ENCODE measurements around the gene IL17A. TPM values are rescaled to one million over a fixed set of nuclear protein-coding genes. Genes with fewer than 3 reads are reported as not detected.

Gene IL17A
- total RNA-seq, 1 experiment from 2014 or later, result not detected

DNA sequence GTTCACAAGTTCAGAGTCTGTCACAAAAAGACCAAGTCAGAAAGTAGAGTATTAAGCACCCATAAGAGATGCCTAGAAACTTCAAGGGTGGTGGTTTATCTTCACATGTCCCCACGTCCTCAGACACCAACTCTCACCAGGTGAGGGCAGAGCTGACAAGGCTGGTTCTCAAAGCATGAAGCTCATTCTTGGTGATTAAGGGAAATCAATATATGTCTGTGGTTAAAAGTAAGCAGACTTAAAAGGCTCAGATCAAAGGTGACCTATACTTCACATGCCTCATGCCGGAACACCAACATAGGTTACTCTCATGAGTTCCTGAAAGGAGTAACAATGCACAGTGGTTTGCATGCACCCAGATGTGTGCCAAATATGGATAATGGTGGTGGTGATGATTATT is 27.0 kb downstream of the IL17A start:
- peaks cover 14% of the 10 kb centered on the region for H3K4me1 Mint-ChIP-seq
- DNase-seq (ENCODE audit: low spot score) (no peak), ATAC-seq (no peak)
- CTCF ChIA-PET, result interaction anchor here (1.0 to 1.8 kb wide), 3 partner anchors 11 to 126 kb away, joined by 3 to 11 read pairs (median 4); no protein-coding TSS in a partner anchor
- no peaks in the 10 kb centered on the region for H3K9me3 Mint-ChIP-seq
- no peak overlapping the region for H3K27ac Mint-ChIP-seq
- POLR2A ChIA-PET, result no interaction called here
- TF ChIP-seq TEAD1 (CRISPR knock-in tag; IDR thresholded peaks at IDR 0.05) (no peak), SOX15 (CRISPR knock-in tag; IDR thresholded peaks at IDR 0.05) (no peak), MYBL2 (CRISPR knock-in tag; IDR thresholded peaks at IDR 0.05) (no peak), TCF7 (CRISPR knock-in tag; IDR thresholded peaks at IDR 0.05; ENCODE audit: low read depth) (no peak), ZBTB21 (CRISPR knock-in tag; IDR thresholded peaks at IDR 0.05; ENCODE audit: borderline replicate concordance) (no peak), ZNF219 (CRISPR knock-in tag; IDR thresholded peaks at IDR 0.05; ENCODE audit: borderline replicate concordance) (no peak), ZNF263 (CRISPR knock-in tag; IDR thresholded peaks at IDR 0.05; ENCODE audit: low read depth) (no peak), ZNF671 (CRISPR knock-in tag; IDR thresholded peaks at IDR 0.05) (no peak), NR3C1 (CRISPR knock-in tag; conservative IDR thresholded peaks at IDR 0.05; ENCODE audit: low read depth) (no peak), NFE2L1 (CRISPR knock-in tag; IDR thresholded peaks at IDR 0.05) (no peak), EMX1 (CRISPR knock-in tag; IDR thresholded peaks at IDR 0.05) (no peak), ZNF423 (CRISPR knock-in tag; IDR thresholded peaks at IDR 0.05) (no peak), ZMAT4 (CRISPR knock-in tag; IDR thresholded peaks at IDR 0.05) (no peak)
- TF ChIP-seq, protein P1, sequence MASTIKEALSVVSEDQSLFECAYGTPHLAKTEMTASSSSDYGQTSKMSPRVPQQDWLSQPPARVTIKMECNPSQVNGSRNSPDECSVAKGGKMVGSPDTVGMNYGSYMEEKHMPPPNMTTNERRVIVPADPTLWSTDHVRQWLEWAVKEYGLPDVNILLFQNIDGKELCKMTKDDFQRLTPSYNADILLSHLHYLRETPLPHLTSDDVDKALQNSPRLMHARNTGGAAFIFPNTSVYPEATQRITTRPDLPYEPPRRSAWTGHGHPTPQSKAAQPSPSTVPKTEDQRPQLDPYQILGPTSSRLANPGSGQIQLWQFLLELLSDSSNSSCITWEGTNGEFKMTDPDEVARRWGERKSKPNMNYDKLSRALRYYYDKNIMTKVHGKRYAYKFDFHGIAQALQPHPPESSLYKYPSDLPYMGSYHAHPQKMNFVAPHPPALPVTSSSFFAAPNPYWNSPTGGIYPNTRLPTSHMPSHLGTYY (CRISPR knock-in tag; IDR thresholded peaks at IDR 0.05), result no peak
- TF ChIP-seq, protein P2, sequence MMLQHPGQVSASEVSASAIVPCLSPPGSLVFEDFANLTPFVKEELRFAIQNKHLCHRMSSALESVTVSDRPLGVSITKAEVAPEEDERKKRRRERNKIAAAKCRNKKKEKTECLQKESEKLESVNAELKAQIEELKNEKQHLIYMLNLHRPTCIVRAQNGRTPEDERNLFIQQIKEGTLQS (CRISPR knock-in tag; conservative IDR thresholded peaks at IDR 0.05), result no peak
- TF ChIP-seq, protein P3, sequence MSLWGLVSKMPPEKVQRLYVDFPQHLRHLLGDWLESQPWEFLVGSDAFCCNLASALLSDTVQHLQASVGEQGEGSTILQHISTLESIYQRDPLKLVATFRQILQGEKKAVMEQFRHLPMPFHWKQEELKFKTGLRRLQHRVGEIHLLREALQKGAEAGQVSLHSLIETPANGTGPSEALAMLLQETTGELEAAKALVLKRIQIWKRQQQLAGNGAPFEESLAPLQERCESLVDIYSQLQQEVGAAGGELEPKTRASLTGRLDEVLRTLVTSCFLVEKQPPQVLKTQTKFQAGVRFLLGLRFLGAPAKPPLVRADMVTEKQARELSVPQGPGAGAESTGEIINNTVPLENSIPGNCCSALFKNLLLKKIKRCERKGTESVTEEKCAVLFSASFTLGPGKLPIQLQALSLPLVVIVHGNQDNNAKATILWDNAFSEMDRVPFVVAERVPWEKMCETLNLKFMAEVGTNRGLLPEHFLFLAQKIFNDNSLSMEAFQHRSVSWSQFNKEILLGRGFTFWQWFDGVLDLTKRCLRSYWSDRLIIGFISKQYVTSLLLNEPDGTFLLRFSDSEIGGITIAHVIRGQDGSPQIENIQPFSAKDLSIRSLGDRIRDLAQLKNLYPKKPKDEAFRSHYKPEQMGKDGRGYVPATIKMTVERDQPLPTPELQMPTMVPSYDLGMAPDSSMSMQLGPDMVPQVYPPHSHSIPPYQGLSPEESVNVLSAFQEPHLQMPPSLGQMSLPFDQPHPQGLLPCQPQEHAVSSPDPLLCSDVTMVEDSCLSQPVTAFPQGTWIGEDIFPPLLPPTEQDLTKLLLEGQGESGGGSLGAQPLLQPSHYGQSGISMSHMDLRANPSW (CRISPR knock-in tag; conservative IDR thresholded peaks at IDR 0.05; ENCODE audit: low read depth), result no peak
- TF ChIP-seq, protein P4, sequence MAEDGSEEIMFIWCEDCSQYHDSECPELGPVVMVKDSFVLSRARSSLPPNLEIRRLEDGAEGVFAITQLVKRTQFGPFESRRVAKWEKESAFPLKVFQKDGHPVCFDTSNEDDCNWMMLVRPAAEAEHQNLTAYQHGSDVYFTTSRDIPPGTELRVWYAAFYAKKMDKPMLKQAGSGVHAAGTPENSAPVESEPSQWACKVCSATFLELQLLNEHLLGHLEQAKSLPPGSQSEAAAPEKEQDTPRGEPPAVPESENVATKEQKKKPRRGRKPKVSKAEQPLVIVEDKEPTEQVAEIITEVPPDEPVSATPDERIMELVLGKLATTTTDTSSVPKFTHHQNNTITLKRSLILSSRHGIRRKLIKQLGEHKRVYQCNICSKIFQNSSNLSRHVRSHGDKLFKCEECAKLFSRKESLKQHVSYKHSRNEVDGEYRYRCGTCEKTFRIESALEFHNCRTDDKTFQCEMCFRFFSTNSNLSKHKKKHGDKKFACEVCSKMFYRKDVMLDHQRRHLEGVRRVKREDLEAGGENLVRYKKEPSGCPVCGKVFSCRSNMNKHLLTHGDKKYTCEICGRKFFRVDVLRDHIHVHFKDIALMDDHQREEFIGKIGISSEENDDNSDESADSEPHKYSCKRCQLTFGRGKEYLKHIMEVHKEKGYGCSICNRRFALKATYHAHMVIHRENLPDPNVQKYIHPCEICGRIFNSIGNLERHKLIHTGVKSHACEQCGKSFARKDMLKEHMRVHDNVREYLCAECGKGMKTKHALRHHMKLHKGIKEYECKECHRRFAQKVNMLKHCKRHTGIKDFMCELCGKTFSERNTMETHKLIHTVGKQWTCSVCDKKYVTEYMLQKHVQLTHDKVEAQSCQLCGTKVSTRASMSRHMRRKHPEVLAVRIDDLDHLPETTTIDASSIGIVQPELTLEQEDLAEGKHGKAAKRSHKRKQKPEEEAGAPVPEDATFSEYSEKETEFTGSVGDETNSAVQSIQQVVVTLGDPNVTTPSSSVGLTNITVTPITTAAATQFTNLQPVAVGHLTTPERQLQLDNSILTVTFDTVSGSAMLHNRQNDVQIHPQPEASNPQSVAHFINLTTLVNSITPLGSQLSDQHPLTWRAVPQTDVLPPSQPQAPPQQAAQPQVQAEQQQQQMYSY (CRISPR knock-in tag; IDR thresholded peaks at IDR 0.05), result no peak
- no peaks in the 10 kb centered on the region for H3K36me3 Mint-ChIP-seq
- no peak overlapping the region for H3K4me3 Mint-ChIP-seq
- no peaks in the 10 kb centered on the region for H3K27me3 Mint-ChIP-seq (ENCODE audit: low read depth)

DNA sequence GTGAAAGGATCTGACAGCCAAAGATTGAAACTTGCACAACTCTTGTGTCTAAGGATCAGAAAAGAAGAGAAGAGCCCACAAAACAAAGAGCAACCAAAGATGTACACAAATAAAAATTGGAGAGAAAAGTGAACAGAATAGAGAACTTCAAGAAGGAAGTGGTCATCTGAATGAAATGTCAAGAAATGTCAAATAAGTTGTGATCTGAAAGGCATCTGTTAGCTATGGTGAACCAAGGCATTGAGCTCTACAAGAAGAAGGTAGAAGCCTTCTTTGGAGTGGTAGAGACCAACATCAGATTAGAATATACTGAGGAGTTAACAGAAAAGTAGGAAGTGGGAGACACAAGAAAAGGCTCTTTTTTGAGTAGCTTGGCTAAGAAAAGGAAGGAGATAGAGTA is 29.6 kb downstream of the IL17A start:
- Mint-ChIP-seq H3K9me3 (no peaks in the 10 kb centered on the region), H3K4me3 (no peak overlapping the region), H3K27ac (no peak overlapping the region), H3K27me3 (ENCODE audit: low read depth) (no peaks in the 10 kb centered on the region), H3K4me1 (peaks cover 14% of the 10 kb centered on the region), H3K36me3 (no peaks in the 10 kb centered on the region)
- ATAC-seq (no peak), DNase-seq (ENCODE audit: low spot score) (no peak)
- POLR2A ChIA-PET, result no interaction called here
- CTCF ChIA-PET, result no interaction called here
- TF ChIP-seq, protein P5, sequence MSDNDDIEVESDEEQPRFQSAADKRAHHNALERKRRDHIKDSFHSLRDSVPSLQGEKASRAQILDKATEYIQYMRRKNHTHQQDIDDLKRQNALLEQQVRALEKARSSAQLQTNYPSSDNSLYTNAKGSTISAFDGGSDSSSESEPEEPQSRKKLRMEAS (CRISPR knock-in tag; IDR thresholded peaks at IDR 0.05), result no peak
- TF ChIP-seq NR3C1 (CRISPR knock-in tag; conservative IDR thresholded peaks at IDR 0.05; ENCODE audit: low read depth), result no peak
- no peak for TF ChIP-seq CBFB (CRISPR knock-in tag; IDR thresholded peaks at IDR 0.05; ENCODE audit: low read depth)
- no peak for TF ChIP-seq CREM (CRISPR knock-in tag; IDR thresholded peaks at IDR 0.05)
- TF ChIP-seq JUN (CRISPR knock-in tag; IDR thresholded peaks at IDR 0.05), result no peak
- no peak for TF ChIP-seq NFYB (CRISPR knock-in tag; conservative IDR thresholded peaks at IDR 0.05; ENCODE audit: low read depth)
- no peak for TF ChIP-seq ELF4 (CRISPR knock-in tag; IDR thresholded peaks at IDR 0.05; ENCODE audit: low read depth)
- TF ChIP-seq TP53 (CRISPR knock-in tag; IDR thresholded peaks at IDR 0.05), result no peak
- no peak for TF ChIP-seq ZNF263 (CRISPR knock-in tag; IDR thresholded peaks at IDR 0.05; ENCODE audit: low read depth)
- TF ChIP-seq, protein P1 (CRISPR knock-in tag; IDR thresholded peaks at IDR 0.05), result no peak
- TF ChIP-seq FOXK1 (CRISPR knock-in tag; IDR thresholded peaks at IDR 0.05), result no peak
- TF ChIP-seq ZMAT4 (CRISPR knock-in tag; IDR thresholded peaks at IDR 0.05), result no peak
- TF ChIP-seq SMAD3 (CRISPR knock-in tag; IDR thresholded peaks at IDR 0.05; ENCODE audit: borderline replicate concordance), result no peak
- TF ChIP-seq EMX1 (CRISPR knock-in tag; IDR thresholded peaks at IDR 0.05), result no peak
